Upper lobe of left lung (tissue), 6 donors: ENCODE results near the gene MRPL50. TPM values are rescaled to one million over a fixed set of nuclear protein-coding genes. Genes with fewer than 3 reads are reported as not detected.

ENCODE experiments used
- ATAC-seq, 2 donors: fragments of 200-7000 bp; cut with Tn5 transposase; one replicate each; pipeline ENCODE4 v1.9.1; 2022; ENCODE audit warnings: mild to moderate bottlenecking in 2 of 2, moderate library complexity in 2 of 2; ENCODE audit not compliant: low FRiP score in 2 of 2
- DNase-seq, 2 donors: peaks; one replicate each; pipeline ENCODE4 v3.0.0-alpha.2; 2019 to 2020
- H3K27ac ChIP-seq, 4 donors: fragments of 200-600 bp; sonication (generic); one replicate each; pipeline ENCODE4 v1.5.1; 2016 to 2019
- H3K27me3 ChIP-seq, 4 donors: fragments of 200-600 bp; sonication (generic); one replicate each; pipeline ENCODE4 v1.5.1; 2017 to 2019
- H3K36me3 ChIP-seq, 4 donors: fragments of 200-600 bp; sonication (generic); one replicate each; pipeline ENCODE4 v1.5.1; 2016 to 2019
- H3K4me1 ChIP-seq, 4 donors: fragments of 200-600 bp; sonication (generic); one replicate each; pipeline ENCODE4 v1.5.1; 2018 to 2019
- H3K4me3 ChIP-seq, 4 donors: fragments of 200-600 bp; sonication (generic); one replicate each; pipeline ENCODE4 v1.5.1; 2017 to 2019; ENCODE audit warnings: mild to moderate bottlenecking in 2 of 4, moderate library complexity in 1 of 4
- H3K9me3 ChIP-seq, 4 donors: fragments of 200-600 bp; sonication (generic); one replicate each; pipeline ENCODE4 v1.5.1; 2018 to 2019
- EP300 ChIP-seq, 4 donors: sonication (generic); formaldehyde crosslinking; IDR thresholded peaks; one replicate each; pipeline ENCODE4 v1.5.1; 2017; ENCODE audit warnings: antibody characterized with exemption in 4 of 4, control low read depth in 2 of 4
- POLR2A ChIP-seq, 4 donors: fragments of 450-650 bp; IDR thresholded peaks; one replicate each; pipeline ENCODE4 v1.5.1; 2016 to 2017; ENCODE audit warnings: antibody characterized with exemption in 4 of 4, mild to moderate bottlenecking in 2 of 4
- POLR2AphosphoS5 ChIP-seq, 2 donors: sonication (generic); formaldehyde crosslinking; IDR thresholded peaks; one replicate each; pipeline ENCODE4 v1.5.1; 2017; ENCODE audit warnings: antibody characterized with exemption in 2 of 2
- WGBS, 2 donors: methylation state at CpG; one replicate each; pipeline ENCODE4 v1.1.5; 2017 to 2018; 5-methylcytosine and 5-hydroxymethylcytosine counted together
- total RNA-seq, 6 donors: library from RNA; depleted of rRNA in 4 of 6; stranded (reverse); fragments of >200 nt in 4 of 6; gene quantifications; one replicate each; pipeline versions ENCODE4 v1.1.0 to v1.2.1, GENCODE V29; 2016 to 2021
- TF ChIP-seq, protein P1 (sequence below), 6 experiments: fragments of 450-650 bp in 4 of 6; fragments of 200-600 bp in 2 of 6; sonication (generic) in 2 of 6; IDR thresholded peaks; one replicate each; pipeline ENCODE4 v1.5.1; 2016 to 2019; ENCODE audit warnings: antibody characterized with exemption in 6 of 6
- donor health status: DM: no; HTN: no; CAD: no; lungs with moderate emphysema.
- donor health status: DM: no; HTN: yes; CAD: no; lungs with severe emphysema.

Gene MRPL50
- total RNA-seq, 6 donors from 2014 or later = 3.9 to 13.4 (median 9.2) TPM

DNA sequence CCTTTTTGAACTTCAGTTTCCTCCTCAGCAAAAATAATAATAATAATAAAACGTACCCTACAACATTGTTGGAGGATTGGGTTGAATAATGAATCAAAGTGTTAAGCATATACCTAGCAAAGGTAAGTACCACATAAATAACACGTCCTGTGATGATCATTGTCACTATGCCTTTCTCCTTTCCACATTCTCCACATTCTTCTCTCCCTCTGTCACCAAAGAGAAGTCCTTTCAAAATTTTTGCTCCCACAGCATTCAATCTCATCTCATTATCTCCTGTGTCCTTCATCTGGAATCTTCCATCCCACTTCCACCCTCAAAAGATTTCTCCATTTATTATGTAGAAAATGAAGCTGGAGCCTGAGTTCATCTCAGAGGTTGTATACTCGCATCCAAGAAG is 44.3 kb upstream of the MRPL50 start:
- no peak overlapping the region for H3K27ac ChIP-seq
- DNase-seq = no peak
- H3K9me3 ChIP-seq = no peaks in the 10 kb centered on the region
- H3K27me3 ChIP-seq = no peaks in the 10 kb centered on the region
- H3K36me3 ChIP-seq = no peaks in the 10 kb centered on the region
- 67 to 69% methylated on average over 3 of the region's 3 CpGs for WGBS, 2 donors
- H3K4me3 ChIP-seq = no peak overlapping the region
- no peak for TF ChIP-seq EP300 (IDR thresholded peaks at IDR 0.05)
- TF ChIP-seq POLR2A (IDR thresholded peaks at IDR 0.05) = no peak
- TF ChIP-seq, protein P1, sequence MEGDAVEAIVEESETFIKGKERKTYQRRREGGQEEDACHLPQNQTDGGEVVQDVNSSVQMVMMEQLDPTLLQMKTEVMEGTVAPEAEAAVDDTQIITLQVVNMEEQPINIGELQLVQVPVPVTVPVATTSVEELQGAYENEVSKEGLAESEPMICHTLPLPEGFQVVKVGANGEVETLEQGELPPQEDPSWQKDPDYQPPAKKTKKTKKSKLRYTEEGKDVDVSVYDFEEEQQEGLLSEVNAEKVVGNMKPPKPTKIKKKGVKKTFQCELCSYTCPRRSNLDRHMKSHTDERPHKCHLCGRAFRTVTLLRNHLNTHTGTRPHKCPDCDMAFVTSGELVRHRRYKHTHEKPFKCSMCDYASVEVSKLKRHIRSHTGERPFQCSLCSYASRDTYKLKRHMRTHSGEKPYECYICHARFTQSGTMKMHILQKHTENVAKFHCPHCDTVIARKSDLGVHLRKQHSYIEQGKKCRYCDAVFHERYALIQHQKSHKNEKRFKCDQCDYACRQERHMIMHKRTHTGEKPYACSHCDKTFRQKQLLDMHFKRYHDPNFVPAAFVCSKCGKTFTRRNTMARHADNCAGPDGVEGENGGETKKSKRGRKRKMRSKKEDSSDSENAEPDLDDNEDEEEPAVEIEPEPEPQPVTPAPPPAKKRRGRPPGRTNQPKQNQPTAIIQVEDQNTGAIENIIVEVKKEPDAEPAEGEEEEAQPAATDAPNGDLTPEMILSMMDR (IDR thresholded peaks at IDR 0.05) = no peak
- no peak for TF ChIP-seq POLR2AphosphoS5 (IDR thresholded peaks at IDR 0.05)
- no peak for ATAC-seq
- H3K4me1 ChIP-seq = no peaks in the 10 kb centered on the region

DNA sequence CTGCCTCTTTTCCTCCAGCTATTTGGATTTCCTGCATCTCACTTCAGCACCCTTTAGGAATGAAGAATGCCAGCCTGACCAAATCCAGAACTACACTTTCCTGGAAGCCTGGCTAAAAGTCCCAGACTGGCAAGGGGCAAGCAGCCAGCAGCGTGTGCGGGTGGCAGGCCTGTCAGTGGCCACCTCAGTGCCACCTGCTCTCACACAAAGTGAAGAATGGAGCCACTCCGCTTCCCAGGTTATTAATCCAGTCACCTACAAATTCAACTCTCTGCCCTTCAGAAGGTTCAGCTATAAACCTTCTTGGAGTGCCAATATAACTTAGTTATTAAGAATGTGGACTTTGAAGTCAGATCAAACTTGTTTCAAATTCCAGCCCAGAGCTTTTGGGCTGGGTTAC is 43.9 kb upstream of the MRPL50 start:
- Histone ChIP-seq H3K27ac (no peak overlapping the region), H3K36me3 (no peaks in the 10 kb centered on the region), H3K9me3 (no peaks in the 10 kb centered on the region), H3K27me3 (no peaks in the 10 kb centered on the region), H3K4me3 (no peak overlapping the region), H3K4me1 (no peaks in the 10 kb centered on the region)
- DNase-seq (no peak), ATAC-seq (no peak)
- 91 to 92% methylated on average over 2 to 3 of the region's 3 CpGs for WGBS, 2 donors
- no peak for TF ChIP-seq POLR2A (IDR thresholded peaks at IDR 0.05)
- no peak for TF ChIP-seq EP300 (IDR thresholded peaks at IDR 0.05)
- TF ChIP-seq, protein P1 (IDR thresholded peaks at IDR 0.05) = no peak
- no peak for TF ChIP-seq POLR2AphosphoS5 (IDR thresholded peaks at IDR 0.05)

DNA sequence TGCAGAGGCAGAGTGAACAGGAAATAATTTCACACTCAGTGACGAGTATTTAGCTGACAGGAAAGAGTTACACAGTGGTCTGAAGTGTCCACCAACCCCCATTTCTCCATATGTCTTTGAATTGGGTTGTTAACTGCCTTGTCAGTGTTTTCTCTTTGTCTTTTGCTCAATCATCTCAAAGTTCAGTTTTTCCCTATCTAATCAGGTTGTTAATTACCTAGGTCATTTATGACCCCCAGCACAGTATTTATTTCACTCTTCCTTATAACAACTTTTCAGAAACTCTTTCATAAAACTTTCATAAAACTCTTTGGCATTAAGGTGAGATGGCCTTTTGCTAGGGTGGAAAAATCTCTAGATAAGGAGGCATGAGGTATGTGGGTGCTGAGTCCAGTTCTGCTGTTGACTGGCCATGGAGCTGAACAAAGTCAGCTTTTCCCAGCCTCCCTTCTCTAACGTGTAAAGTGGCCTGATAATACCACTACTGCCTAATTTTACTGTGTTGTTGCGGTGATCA is 42.4 kb upstream of the MRPL50 start:
- no peak for DNase-seq
- Histone ChIP-seq H3K4me3 (no peak overlapping the region), H3K27me3 (no peaks in the 10 kb centered on the region), H3K36me3 (no peaks in the 10 kb centered on the region), H3K4me1 (no peaks in the 10 kb centered on the region), H3K9me3 (no peaks in the 10 kb centered on the region), H3K27ac (no peak overlapping the region)
- TF ChIP-seq POLR2A (IDR thresholded peaks at IDR 0.05) = no peak
- no peak for TF ChIP-seq POLR2AphosphoS5 (IDR thresholded peaks at IDR 0.05)
- no peak for TF ChIP-seq EP300 (IDR thresholded peaks at IDR 0.05)
- TF ChIP-seq, protein P1 (IDR thresholded peaks at IDR 0.05) = no peak
- no peak for ATAC-seq
- WGBS, 2 donors = 53 to 59% methylated on average over 3 of the region's 3 CpGs

DNA sequence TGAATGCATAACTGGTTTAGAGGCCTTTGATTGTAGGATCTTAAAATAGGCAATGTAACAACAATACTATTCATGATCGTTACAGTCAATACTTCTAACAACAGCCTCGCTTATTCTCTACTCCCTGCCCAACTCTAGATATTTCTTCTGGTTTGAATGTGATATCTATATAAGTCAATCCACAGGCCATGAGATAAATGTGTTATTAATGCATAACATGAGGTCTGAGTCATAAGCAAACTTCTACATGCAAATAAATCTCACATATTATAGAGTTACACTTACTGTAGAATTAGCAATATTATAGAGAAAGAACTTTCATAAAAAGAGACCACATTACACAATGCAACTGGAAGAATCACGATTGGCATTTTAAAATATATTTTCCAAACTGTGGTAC is 40.1 kb upstream of the MRPL50 start:
- ATAC-seq (no peak), DNase-seq (no peak)
- Histone ChIP-seq H3K27ac (no peak overlapping the region), H3K4me1 (peaks cover 0 to 3% (median 0%) of the 10 kb centered on the region in 4 donors), H3K36me3 (no peaks in the 10 kb centered on the region), H3K27me3 (no peaks in the 10 kb centered on the region), H3K4me3 (no peak overlapping the region), H3K9me3 (no peaks in the 10 kb centered on the region)
- 81 to 84% methylated on average over 3 of the region's 3 CpGs for WGBS, 2 donors
- TF ChIP-seq, protein P1 (IDR thresholded peaks at IDR 0.05) = no peak
- no peak for TF ChIP-seq EP300 (IDR thresholded peaks at IDR 0.05)
- TF ChIP-seq POLR2AphosphoS5 (IDR thresholded peaks at IDR 0.05) = no peak
- TF ChIP-seq POLR2A (IDR thresholded peaks at IDR 0.05) = no peak

DNA sequence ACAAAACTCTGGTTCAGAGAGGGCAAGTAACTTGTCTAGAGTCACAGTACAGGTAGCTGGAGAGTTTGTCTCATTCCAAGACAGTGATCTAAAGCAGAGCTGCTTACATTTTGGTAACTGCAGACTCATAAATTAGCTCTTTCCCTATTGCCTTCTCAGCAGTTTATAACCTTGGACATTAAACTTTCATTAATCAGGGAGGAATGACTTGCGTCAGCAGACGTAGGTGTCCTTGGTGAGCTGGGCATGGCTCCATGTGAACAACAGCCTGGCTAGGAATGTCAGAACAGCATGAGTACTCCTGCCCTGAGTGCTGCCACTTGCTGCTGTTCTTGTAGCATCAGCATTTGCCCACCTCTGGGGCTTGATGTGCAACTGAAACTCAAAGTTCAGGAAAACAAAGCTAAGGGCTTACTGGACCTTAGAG is 39.4 kb upstream of the MRPL50 start:
- Histone ChIP-seq H3K36me3 (no peaks in the 10 kb centered on the region), H3K27me3 (no peaks in the 10 kb centered on the region), H3K4me3 (no peak overlapping the region), H3K9me3 (no peaks in the 10 kb centered on the region), H3K27ac (no peak overlapping the region), H3K4me1 (peaks cover 0 to 3% (median 0%) of the 10 kb centered on the region in 4 donors)
- no peak for TF ChIP-seq EP300 (IDR thresholded peaks at IDR 0.05)
- no peak for TF ChIP-seq POLR2A (IDR thresholded peaks at IDR 0.05)
- no peak for TF ChIP-seq POLR2AphosphoS5 (IDR thresholded peaks at IDR 0.05)
- TF ChIP-seq, protein P1 (IDR thresholded peaks at IDR 0.05) = no peak
- ATAC-seq (no peak), DNase-seq (peak in 1 of 2 donors; percentile 28)
- WGBS, 2 donors = 72 to 80% methylated on average over 2 of the region's 2 CpGs
